ENCODE data around the gene FSTL5.

FSTL5 gene

DNA sequence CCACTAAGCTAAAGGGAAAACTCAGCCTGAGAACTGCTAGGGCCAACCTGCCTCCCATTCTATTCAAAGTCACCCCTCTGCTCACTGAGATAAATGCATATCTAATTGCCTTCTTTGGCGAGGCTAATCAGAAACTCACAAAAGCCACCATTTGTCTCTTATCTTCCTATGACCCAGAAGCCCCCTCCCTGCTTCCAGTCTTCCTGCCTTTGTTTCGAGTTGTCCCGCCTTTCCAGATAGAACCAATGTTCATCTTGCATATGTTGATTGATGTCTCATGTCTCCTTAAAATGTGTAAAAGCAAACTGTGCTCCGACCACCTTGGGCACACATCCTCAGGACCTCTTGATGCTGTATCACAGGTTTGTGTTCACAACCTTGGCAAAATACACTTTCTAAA, 459.8 kb downstream of the FSTL5 start:
- no peak for DNase-seq (ENCODE audit: low spot score)

DNA sequence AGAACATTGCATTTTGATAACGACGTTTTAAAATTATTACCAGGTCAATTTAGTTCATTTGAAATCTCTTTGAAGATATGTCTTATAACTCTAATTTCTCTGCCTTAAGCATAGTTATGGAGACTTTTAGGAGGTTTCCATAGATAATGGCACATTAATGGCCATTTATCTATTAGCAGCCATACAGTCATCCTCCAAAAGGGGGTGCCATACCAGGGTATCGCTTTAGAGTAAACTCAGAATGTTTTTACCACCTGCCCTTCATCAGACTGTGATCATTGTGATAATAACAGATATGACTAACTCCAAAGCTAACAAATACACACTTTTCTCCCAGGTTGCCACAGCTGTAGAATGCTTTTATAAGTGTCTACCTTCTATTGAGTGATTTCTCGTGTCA, 461.5 kb downstream of the FSTL5 start:
- peak; percentile 6 for DNase-seq (ENCODE audit: low spot score)

DNA sequence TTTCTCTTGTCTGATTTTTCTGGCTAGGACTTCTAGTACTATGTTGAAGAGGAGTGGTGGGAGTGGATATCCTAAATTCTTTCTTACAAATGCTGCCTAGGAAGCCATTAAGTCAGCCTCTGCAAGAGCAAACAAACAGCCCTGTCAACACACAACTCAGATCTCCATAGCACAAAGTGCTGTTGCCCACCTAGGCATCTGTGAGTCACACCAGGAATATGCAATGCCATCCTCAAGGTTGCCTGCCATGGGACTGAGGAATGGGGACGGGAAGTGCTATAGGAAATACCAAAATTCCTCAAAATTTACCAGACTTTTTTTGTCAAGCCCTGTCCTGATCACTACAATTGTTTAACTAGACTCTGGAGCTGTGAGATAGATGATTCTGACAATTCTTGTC, 466.9 kb downstream of the FSTL5 start:
- DNase-seq (ENCODE audit: low spot score): no peak

DNA sequence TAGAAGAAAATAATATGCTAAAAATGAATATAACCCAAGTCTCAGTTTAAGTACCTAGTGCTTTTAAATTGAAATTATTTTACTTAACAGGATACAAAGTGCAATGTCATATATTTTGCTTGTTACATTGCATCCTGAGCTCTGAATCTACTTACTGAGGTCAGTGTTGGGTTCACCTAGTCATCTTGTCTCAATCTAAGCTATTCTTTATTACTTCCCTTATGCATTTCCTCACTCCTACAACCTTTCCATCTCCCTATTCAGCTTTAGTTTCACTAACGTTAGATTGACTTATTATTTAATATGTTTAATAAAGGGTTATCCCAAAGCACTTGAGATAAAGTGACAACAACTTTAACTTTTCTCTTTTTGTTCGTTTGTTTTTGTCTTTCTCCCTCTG, 483.7 kb downstream of the FSTL5 start:
- no peak for DNase-seq (ENCODE audit: low spot score)

DNA sequence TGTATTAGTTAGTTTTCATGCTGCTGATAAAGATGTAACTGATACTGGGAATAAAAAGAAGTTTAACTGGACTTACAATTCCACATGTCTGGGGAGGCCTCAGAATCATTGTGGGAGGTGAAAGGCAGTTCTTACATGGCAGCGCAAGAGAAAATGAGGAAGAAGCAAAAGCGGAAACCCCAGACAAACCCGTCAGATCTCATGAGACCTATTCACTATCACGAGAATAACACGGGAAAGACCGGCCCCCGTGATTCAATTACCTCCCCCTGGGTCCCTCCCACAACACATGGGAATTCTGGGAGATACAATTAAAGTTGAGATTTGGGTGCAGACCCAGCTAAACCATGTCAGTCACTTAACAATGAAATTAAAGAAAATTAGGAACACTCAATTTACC, 499.1 kb downstream of the FSTL5 start:
- DNase-seq (ENCODE audit: low spot score): no peak

DNA sequence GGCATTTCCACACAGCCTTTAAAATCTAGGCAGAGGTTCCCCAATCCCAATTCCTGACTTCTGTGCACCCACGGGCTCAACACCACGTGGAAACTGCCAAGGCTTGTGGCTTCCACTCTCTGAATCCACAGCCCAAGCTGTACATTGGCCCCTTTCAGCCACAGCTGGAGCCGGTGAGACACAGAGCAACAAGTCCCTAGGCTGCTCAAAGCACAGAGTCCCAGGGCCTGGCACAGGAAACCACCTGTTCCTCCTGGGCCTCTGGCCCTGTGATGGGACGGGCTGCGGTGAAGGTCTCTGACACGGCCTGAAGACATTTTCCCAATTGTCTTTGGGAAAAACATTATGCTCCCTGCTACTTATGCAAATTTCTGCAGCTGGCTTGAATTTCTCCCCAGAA, 500.0 kb downstream of the FSTL5 start:
- DNase-seq (ENCODE audit: low spot score): no peak

DNA sequence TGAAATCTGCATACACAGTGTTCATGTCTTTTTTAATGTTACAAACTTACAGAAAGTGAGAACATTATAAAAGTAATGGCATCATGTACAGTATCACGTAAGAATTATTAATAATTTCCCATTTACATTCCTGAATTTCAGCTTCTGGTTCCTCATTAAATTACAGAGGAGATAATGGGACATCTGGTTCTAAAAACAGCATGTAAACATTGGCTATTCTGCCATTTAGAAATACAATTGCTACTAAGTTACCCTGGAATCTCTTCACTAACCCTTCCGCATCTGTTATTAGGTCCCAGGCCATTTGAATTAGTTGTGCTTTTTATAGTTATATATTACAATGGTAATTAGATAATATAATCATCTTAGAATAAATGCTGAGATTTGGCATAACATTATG, 505.1 kb downstream of the FSTL5 start:
- no peak for DNase-seq (ENCODE audit: low spot score)

DNA sequence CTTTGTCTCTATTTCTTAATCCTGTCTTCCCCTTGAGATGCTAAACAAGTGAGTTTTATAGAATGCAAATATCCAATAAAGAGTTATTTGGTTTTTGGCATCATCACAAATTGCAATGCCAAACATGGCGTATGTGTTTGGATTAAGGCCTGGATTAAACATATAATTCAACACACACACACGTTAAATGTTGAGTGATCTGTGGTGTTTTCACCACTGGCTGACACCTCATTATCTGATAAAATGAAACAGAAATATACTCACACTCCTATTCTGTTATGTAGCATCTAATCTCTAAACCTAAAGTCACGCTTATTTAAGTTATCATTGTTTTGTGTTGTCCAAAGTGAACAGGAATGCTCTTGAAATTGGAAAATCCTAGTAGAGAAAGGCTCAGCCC, 506.2 kb downstream of the FSTL5 start:
- DNase-seq (ENCODE audit: low spot score): no peak

DNA sequence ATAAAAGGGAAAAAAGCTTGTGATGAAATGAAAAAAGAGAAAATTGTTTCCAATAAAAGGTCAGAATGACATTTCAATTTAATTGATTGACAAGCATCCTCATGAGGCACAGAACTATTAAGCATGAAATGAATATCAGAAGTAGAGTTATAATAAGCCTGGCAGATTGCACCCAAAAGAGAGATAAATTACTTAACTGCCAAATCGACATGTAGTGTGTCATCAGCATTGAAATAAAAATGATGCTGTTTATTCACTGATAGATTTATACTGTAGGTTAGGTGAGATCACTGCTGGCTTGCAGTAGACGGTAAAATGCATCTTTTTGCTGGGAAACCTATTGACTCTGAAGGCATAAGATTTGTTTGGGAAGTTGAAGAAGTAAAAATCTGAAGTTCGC, 507.2 kb downstream of the FSTL5 start:
- no peak for DNase-seq (ENCODE audit: low spot score)

DNA sequence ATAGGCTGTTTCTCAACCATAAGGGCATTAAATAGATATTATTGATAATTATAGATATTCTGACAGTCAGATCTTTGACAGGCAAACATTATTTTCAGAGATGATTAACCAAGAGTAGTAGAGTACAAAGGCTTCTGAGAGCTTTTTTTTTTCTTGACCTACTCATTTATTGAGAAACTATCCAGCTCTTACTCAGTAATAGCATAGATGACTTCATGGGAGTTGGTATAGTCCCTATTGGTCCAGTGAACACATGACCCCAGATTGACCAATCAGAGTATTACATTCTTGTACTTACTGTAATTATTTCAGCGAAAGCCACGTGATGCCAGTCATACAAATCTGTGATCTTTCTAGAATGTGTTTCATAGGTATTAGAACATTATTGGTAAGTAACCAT, 508.7 kb downstream of the FSTL5 start:
- no peak for DNase-seq (ENCODE audit: low spot score)

DNA sequence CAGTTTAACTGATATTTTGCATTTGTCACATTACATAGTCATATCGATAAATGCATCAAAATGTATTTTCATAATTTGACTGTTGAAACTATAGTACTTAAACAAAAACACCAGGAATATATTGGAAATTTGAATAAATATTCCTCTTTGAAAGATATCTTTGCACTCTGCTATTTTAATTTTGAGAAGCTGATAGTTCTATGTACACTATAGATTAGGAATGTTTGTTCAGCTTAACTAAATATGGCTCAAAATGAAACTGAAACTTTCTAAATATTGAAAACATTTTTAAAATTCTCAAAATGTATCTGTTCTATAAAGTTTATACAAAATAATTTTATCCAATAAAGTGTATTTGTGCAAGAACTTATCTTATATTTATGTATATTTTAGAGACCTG, 510.1 kb downstream of the FSTL5 start:
- no peak for DNase-seq (ENCODE audit: low spot score)

DNA sequence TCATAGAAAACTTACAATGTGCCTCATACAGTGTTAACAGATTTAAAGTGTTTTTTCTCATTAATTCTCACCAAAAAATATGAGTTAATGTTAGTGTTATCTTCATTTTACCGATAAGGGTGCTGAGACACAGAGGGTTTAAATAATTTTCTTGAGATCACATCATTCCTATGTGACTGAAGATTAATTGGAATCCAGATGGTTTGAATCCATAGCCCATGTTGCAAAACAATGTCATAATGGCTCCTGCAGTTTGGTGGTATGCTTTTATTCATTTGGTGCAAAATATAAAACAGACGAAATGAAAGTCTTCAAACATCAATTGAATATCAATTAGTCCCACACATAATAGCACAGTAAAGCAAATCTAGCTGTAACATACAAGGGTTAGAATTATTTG, 512.2 kb downstream of the FSTL5 start:
- DNase-seq (ENCODE audit: low spot score): no peak

DNA sequence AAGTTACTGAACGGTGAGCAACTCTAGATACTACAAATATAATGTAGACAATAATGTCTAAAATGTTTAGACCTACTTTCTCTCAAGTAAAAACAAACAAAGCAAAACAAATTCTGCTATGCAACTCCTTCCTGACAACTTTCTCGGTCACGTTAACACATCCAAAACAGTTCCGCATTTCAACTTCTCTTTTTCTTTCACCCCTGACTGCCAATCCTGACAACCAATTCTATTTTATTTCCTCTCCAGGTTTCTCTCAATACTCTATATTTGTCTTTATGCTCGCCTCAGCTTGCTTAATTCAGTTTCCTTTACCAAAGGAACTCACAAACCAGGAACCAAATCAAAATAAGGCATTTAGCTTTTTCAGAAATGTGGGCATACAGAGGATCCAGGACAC, 513.0 kb downstream of the FSTL5 start:
- no peak for DNase-seq (ENCODE audit: low spot score)

DNA sequence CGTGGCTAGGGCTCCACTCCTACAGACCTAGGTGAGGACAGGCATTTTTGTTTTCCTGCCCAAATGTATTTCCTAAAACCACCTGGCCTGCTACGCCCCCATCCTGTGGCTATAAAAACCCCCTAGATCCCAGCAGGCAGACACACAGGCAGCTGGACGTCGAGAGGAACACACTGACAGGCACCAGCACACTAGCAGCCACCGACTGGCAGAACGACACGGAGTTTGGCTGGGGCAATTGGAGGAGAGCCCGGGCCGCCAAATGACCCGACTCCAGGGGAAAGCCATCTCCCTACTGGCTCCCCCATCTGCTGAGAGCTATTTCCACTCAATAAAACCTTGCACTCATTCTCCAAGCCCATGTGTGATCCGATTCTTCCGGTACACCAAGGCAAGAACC, 516.0 kb downstream of the FSTL5 start:
- no peak for DNase-seq (ENCODE audit: low spot score)

DNA sequence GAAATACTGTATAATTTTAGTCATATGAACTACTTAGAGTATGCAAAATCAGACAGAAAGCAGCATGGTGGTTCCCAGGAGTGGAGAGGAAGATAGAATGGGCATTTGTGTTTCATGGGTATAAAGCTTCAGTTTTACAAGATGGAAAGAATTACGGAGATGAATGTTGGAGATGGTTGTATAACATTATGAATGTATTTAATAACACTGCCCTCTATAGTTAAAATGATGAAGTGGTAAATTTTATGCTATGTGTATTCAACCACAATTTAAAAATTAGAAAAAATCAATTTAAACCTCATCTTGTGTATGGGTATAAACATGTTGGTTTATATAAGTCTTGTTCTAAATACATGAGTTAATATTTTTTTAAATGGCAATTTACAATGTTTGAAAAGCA, 521.1 kb downstream of the FSTL5 start:
- DNase-seq (ENCODE audit: low spot score): no peak

DNA sequence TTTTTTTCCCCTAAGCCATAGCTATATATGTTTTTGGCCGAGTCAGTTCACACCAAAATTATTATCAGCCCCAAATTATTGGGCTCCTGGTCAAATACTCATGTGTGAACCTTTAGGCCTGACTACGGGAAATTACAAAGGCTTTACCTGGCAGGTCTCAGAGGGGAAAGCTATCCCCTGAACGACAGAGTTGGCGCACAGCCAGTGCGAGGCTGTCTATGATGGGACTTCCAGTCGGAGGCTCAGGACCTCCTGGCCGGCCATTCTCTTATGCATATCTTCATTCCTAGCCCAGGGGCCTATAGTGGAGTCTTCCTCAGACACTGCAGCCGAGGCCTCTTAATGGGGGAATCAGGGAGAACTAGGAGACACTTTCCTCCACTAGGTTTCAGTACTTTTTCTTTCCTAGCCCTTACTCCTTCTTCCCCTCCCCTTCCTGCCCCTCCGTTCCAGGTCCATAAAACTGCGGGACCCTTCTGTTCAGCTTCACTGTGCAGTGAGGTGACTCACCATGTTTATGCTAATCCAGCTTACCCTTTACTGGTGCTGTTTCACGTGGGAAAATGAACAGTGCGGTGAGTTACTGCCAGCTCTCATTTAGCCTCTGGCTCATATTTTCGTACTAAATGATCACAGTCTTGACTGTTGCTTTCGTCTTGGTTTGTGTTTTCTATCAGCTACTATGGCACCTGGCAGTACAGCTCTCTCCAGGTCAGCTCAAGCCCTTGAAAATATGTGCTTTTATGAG, 533.9 kb downstream of the FSTL5 start:
- DNase-seq (ENCODE audit: low spot score): no peak

DNA sequence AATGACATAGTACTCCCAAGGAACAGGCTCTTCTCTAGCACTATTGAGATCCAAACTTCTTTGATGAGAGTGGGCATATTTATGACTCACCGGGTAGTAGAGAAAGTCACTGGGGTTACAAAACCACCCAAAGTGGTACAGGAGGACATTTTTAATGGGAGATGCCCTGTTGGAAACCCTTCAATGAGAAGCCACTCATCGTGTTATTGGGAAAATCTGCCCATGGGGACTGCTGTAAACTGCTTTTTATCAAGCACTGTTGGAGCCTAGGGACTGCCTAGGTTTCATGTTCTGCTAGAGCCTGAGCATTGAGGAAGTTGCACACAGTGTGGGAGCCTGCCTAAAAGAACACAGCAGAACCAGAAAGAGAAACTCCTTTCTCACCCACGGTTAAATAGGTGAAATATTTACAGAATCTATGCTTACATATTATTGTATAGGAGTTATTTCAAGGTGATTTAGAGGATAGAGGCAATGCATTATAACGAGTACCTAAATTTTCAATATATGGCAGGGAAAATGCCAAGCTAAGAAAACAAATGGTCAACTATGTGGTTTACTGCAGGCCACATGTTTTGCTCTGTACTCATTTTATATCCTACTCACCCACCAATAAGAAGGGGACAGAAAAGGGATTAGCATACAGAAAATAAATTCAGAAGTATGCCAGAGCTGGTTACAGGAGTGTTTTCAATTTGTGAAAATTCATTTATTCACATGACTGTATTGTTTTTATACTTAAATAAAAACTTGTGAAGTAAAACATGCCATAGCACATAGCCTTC, 559.1 kb downstream of the FSTL5 start:
- DNase-seq (ENCODE audit: low spot score): no peak

DNA sequence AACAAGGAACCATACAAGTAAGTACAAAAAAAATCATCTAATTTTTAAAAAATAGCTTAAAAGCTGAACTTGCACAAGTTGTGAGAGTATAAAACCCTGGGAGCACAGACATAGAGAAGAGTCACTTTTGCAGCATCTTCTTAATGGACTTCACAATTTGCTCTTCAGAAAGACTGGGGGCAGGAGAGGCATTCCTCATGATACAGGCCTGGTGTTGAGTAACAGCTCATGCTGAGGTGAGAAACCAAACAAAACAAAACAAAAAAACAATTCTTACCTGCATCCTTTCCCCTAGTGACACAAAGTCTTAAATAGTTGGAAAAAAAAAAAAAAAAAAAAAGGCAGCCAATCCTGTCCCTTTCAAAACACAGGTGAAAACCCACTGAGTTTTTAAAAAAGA, 562.8 kb downstream of the FSTL5 start:
- no peak for DNase-seq (ENCODE audit: low spot score)

DNA sequence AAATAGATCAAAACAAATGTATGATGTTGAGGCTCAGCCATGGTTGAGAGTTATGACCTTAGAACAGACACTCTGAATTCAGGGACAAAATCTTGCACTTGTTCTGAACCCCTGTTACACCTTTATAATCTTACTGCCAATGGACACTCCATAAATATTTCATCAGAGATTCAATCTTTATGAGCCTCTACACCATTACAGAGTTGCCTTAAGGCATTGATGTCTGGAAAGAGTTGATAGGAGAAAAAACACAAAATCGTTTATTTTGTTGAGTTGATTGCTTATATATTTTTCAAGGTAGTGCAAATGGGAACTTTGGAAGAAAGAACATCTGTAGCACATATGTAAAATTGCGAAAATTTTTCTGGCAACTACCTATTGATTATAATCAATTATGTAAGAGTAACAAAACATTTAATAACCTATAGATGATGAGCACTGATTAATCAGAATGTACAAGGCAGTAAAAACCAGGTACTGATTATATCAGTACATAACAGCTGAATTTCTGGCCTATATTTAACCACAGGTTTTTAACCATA, 568.5 kb downstream of the FSTL5 start:
- no peak for DNase-seq (ENCODE audit: low spot score)

DNA sequence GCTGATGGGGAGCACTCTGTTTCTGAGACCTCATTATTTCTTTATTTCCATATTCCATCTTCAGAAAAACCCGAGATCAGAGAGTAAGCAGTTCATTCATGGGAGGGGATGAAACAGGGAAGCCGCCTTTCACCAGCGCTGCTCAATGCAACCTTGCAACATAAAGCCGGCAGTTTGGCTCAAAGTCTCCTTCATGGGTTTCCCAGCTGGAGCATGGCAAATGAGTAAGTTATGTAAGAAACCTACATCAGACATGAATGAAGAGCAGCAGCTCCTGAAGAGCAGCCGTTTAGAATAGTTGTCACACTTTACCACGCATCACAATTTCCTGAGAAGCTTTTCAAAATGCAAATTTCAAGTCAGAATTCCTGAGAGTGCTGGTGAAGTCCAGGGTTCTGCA, 578.8 kb downstream of the FSTL5 start:
- DNase-seq (ENCODE audit: low spot score): no peak

DNA sequence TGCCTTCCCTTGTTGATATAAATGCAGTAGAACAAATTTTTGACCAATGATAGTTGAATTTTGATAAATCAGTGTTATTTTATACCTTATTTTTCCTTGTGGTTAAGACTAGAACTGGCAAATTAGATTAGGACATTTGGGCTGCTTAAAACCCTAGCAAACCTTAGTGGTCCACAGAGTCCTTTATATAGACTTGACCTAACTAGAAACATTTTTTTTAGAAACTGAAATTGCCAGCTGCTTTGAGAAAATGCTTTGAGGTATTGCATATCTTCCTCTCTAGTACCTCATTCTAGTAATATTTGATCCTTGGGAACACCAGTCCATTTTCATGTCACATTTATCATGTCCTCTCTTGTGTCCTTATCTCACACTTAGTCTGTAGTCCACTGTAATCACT, 580.3 kb downstream of the FSTL5 start:
- DNase-seq (ENCODE audit: low spot score): no peak

DNA sequence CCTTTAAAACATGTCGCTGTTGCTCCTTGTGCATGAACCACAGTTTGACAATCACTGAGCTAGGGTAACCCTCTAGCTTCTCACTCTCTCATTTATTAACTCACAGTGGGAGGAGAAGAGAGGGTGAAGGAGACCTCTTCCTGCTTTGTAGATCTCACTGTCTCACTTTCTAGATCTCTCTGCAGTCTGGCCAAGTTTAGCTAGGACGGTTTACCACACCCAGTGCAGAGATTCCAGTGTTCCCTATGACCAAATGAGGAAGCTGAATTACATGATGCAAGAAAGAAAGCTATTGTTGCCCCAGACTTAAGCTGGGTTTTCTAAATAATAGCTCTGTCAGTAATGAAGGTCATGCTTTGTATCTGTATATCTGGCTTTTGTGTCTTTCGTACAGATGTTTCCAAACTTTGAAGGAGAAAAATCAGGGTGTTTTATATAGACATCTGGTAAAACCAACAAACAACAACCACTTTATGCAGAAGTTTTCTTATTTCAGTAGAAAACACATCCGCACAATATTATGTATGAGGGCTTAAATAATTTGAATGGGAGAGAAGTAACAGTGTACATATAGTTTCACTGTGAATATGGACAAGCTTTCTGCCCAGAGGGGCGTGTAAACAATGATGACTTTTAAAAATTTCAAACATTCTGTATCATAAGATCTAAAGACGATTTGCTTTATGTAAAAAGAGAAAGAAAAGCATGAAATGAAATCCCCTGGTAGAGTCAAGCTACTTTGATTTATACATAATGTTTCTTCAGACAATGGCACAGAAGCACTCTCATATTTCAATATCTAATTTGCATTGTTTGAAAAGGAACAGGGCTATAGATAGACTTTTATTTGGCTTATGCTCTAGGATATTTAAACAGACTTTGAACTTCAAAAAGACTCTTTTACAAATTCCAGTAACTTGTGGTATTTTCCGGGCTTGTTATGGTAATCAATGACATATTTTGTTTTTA, 582.3 kb downstream of the FSTL5 start:
- no peak for DNase-seq (ENCODE audit: low spot score)
